Measurements from ENCODE around the gene LNX1. TPM values are rescaled to one million over a fixed set of nuclear protein-coding genes. Genes with fewer than 3 reads are reported as not detected.

LNX1 gene
- polyA plus RNA-seq, 1 of the 3 experiments (the other 2 are of a cell fraction): 0.16 TPM

DNA sequence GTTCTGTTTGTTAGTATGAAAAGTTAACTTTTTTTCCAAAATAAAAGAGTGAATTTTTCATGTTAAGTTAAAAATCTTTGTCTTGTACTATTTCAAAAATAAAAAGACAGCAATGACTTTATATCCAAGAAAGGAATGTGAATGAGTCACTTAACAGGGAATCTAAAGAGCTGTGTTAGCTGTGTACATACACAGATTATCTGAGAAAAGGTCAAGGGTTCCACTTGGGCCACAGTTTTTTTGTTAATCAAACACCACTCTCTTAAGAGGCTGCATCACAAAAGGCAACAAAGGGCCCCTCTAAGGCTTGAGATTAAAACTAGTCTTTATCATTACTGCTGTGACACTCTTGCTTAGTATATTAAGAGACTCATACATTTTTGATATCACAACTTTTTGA lies 131.7 kb downstream of the LNX1 start (continued):
- TF ChIP-seq SIN3A (IDR thresholded peaks at IDR 0.05; ENCODE audit: borderline replicate concordance, low read depth, low read length): no peak
- no peak for TF ChIP-seq GABPA (IDR thresholded peaks at IDR 0.05; ENCODE audit: low read depth)
- TF ChIP-seq, protein P1, sequence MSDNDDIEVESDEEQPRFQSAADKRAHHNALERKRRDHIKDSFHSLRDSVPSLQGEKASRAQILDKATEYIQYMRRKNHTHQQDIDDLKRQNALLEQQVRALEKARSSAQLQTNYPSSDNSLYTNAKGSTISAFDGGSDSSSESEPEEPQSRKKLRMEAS (IDR thresholded peaks at IDR 0.05; ENCODE audit: low read depth): no peak
- TF ChIP-seq MEF2A (IDR thresholded peaks at IDR 0.05; ENCODE audit: borderline replicate concordance, low read depth): no peak
- no peak for TF ChIP-seq FOXM1 (IDR thresholded peaks at IDR 0.05; ENCODE audit: low read depth)
- no peak for TF ChIP-seq RAD21 (IDR thresholded peaks at IDR 0.05; ENCODE audit: low read length)
- no peak for TF ChIP-seq EP300 (IDR thresholded peaks at IDR 0.05; ENCODE audit: borderline replicate concordance in 1 of 2, low read depth in 1 of 2, low read length in 1 of 2)
- TF ChIP-seq, protein P2, sequence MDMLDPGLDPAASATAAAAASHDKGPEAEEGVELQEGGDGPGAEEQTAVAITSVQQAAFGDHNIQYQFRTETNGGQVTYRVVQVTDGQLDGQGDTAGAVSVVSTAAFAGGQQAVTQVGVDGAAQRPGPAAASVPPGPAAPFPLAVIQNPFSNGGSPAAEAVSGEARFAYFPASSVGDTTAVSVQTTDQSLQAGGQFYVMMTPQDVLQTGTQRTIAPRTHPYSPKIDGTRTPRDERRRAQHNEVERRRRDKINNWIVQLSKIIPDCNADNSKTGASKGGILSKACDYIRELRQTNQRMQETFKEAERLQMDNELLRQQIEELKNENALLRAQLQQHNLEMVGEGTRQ (IDR thresholded peaks at IDR 0.05; ENCODE audit: borderline replicate concordance, low read depth, low read length): no peak

DNA sequence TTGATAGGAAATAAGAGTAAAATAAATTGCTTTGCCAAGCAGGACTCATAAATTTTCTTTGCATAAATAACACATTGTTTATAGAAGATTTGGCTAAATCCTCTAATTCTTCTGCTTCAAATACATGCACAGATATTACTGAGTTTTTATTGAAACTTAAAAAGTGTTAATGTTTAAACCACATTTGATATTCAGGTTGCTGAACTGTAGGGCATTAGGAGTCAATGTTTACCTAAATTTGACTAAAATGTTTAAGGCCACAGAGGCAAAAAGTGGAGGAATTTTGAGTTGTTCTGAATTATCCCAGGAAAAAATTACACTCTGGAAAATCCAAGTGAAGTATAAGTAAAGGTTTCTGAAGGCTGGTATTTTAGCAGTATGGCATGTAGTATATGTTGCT lies 135.1 kb downstream of the LNX1 start:
- Histone ChIP-seq H3K4me3 (ENCODE audit: low read depth in 2 of 2, low read length in 1 of 2) (no peak overlapping the region), H3F3A (replicated peaks; ENCODE audit: insufficient read depth) (peaks cover 11% of the 10 kb centered on the region), H3K9ac (no peak overlapping the region), H2AFZ (ENCODE audit: low read depth) (no peak overlapping the region), H3K36me3 (replicated peaks in 1 of 2; ENCODE audit: control insufficient read depth in 1 of 2, insufficient read depth in 2 of 2, low read length in 1 of 2) (peaks cover 79 to 88% of the 10 kb centered on the region in 2 experiments), H3K79me2 (ENCODE audit: insufficient read depth) (peaks cover 6% of the 10 kb centered on the region; the same call in 1 of the 2 replicates), H3K9me3 (no peaks in the 10 kb centered on the region), H3K9me2 (no peaks in the 10 kb centered on the region), H4K20me1 (ENCODE audit: insufficient read depth) (no peaks in the 10 kb centered on the region), H3K4me2 (no peak overlapping the region), H3K27me3 (ENCODE audit: insufficient read depth) (no peaks in the 10 kb centered on the region), H3K4me1 (ENCODE audit: control insufficient read depth in 1 of 2, insufficient read depth in 2 of 2, low read depth in 1 of 2, low read length in 1 of 2) (peaks cover 0 to 16% of the 10 kb centered on the region in 2 experiments; a peak in 2 of 4 replicates), H3K27ac (ENCODE audit: low read depth in 2 of 2, low read length in 1 of 2) (no peak overlapping the region)
- TF ChIP-seq JUND (IDR thresholded peaks at IDR 0.05) (no peak), FOXM1 (IDR thresholded peaks at IDR 0.05; ENCODE audit: low read depth) (no peak)
- ChIA-PET CTCF (no interaction called here), POLR2A (no interaction called here)
- no peak for DNase-seq

DNA sequence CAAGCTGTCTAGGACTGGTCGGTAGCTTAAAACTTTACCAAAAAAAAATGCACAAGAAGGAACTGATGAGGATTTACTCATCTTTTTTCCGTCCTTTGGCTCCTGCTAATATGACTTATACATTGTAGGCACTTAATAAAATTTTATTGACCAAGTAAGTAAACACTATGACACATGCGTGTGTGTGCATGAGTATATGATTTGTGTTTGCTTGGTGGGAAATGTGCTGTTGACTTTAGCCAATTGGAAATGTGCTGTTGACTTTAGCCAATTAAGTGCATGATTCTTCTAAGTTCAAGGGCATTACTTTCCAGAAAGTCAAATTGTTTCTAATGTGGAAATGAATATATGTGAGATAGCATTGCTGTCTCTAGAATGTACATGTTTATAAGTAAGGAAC lies 135.5 kb downstream of the LNX1 start:
- no peak overlapping the region for H3K4me2 ChIP-seq
- TF ChIP-seq FOSL2 (IDR thresholded peaks at IDR 0.05; ENCODE audit: borderline replicate concordance, low read depth) (no peak), GATA2 (CRISPR knock-in tag; IDR thresholded peaks at IDR 0.05) (no peak), TAF1 (IDR thresholded peaks at IDR 0.05; ENCODE audit: borderline replicate concordance, low read depth, low read length) (no peak), TEAD4 (IDR thresholded peaks at IDR 0.05; ENCODE audit: borderline replicate concordance, insufficient read depth) (no peak), YY1 (IDR thresholded peaks at IDR 0.05; ENCODE audit: low read depth) (no peak)
- TF ChIP-seq, protein P3, sequence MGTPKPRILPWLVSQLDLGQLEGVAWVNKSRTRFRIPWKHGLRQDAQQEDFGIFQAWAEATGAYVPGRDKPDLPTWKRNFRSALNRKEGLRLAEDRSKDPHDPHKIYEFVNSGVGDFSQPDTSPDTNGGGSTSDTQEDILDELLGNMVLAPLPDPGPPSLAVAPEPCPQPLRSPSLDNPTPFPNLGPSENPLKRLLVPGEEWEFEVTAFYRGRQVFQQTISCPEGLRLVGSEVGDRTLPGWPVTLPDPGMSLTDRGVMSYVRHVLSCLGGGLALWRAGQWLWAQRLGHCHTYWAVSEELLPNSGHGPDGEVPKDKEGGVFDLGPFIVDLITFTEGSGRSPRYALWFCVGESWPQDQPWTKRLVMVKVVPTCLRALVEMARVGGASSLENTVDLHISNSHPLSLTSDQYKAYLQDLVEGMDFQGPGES (IDR thresholded peaks at IDR 0.05; ENCODE audit: low read depth, low read length): no peak
- TF ChIP-seq, protein P4, sequence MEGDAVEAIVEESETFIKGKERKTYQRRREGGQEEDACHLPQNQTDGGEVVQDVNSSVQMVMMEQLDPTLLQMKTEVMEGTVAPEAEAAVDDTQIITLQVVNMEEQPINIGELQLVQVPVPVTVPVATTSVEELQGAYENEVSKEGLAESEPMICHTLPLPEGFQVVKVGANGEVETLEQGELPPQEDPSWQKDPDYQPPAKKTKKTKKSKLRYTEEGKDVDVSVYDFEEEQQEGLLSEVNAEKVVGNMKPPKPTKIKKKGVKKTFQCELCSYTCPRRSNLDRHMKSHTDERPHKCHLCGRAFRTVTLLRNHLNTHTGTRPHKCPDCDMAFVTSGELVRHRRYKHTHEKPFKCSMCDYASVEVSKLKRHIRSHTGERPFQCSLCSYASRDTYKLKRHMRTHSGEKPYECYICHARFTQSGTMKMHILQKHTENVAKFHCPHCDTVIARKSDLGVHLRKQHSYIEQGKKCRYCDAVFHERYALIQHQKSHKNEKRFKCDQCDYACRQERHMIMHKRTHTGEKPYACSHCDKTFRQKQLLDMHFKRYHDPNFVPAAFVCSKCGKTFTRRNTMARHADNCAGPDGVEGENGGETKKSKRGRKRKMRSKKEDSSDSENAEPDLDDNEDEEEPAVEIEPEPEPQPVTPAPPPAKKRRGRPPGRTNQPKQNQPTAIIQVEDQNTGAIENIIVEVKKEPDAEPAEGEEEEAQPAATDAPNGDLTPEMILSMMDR (IDR thresholded peaks at IDR 0.05): no peak
- TF ChIP-seq, protein P5, sequence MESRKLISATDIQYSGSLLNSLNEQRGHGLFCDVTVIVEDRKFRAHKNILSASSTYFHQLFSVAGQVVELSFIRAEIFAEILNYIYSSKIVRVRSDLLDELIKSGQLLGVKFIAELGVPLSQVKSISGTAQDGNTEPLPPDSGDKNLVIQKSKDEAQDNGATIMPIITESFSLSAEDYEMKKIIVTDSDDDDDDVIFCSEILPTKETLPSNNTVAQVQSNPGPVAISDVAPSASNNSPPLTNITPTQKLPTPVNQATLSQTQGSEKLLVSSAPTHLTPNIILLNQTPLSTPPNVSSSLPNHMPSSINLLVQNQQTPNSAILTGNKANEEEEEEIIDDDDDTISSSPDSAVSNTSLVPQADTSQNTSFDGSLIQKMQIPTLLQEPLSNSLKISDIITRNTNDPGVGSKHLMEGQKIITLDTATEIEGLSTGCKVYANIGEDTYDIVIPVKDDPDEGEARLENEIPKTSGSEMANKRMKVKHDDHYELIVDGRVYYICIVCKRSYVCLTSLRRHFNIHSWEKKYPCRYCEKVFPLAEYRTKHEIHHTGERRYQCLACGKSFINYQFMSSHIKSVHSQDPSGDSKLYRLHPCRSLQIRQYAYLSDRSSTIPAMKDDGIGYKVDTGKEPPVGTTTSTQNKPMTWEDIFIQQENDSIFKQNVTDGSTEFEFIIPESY (IDR thresholded peaks at IDR 0.05; ENCODE audit: borderline replicate concordance, low read depth): no peak
- DNase-seq: no peak
- H3K9ac ChIP-seq: no peak overlapping the region
- peaks cover 75 to 84% of the 10 kb centered on the region in 2 experiments for H3K36me3 ChIP-seq (replicated peaks in 1 of 2; ENCODE audit: control insufficient read depth in 1 of 2, insufficient read depth in 2 of 2, low read length in 1 of 2)
- H3K4me3 ChIP-seq (ENCODE audit: low read depth in 2 of 2, low read length in 1 of 2): no peak overlapping the region
- H3K9me2 ChIP-seq: no peaks in the 10 kb centered on the region
- no peak overlapping the region for H3K27ac ChIP-seq (ENCODE audit: low read depth in 2 of 2, low read length in 1 of 2)
- ChIA-PET POLR2A (no interaction called here), CTCF (no interaction called here)
- H3K4me1 ChIP-seq (ENCODE audit: control insufficient read depth in 1 of 2, insufficient read depth in 2 of 2, low read depth in 1 of 2, low read length in 1 of 2): peaks cover 0 to 12% of the 10 kb centered on the region in 2 experiments; a peak in 2 of 4 replicates
- no peaks in the 10 kb centered on the region for H3K9me3 ChIP-seq
- peaks cover 6% of the 10 kb centered on the region; the same call in 1 of the 2 replicates for H3K79me2 ChIP-seq (ENCODE audit: insufficient read depth)
- H2AFZ ChIP-seq (ENCODE audit: low read depth): no peak overlapping the region
- H4K20me1 ChIP-seq (ENCODE audit: insufficient read depth): no peaks in the 10 kb centered on the region
- H3F3A ChIP-seq (replicated peaks; ENCODE audit: insufficient read depth): peaks cover 11% of the 10 kb centered on the region
- WGBS (ENCODE audit: low lambda C conversion rate): 90% methylated on average over 3 of the region's 3 CpGs
- no peaks in the 10 kb centered on the region for H3K27me3 ChIP-seq (ENCODE audit: insufficient read depth)

All from SK-N-SH (cell line).